A549 (cell line): ENCODE results near the gene ROBO1. TPM values are rescaled to one million over a fixed set of nuclear protein-coding genes. Genes with fewer than 3 reads are reported as not detected.

Source experiments
- ATAC-seq, 2 experiments: fragments of 200-7000 bp in 1 of 2; fragments of >200 bp in 1 of 2; cut with Nextera tagmentation in 1 of 2; cut with Tn5 transposase in 1 of 2; 3 replicates each; pipeline versions ENCODE4 v1.8.0 to v1.9.1; 2018 to 2020; ENCODE audit warnings: mild to moderate bottlenecking in 1 of 2, moderate library complexity in 1 of 2
- CTCF ChIA-PET: fragments of 300-600 bp; sonication (Branson Sonifier 250); formaldehyde crosslinking; extraction: SDS; loops from one replicate; lab custom pipeline; 2021; ENCODE audit warnings: antibody characterized with exemption, inconsistent platforms; lab: Yijun Ruan, JAX
- POLR2A ChIA-PET: fragments of 350-600 bp; formaldehyde crosslinking; extraction: SDS; loops from one replicate; lab custom pipeline; 2021; ENCODE audit warnings: antibody characterized with exemption, inconsistent platforms; lab: Yijun Ruan, JAX
- DNase-seq, 2 experiments: peaks; one replicate each; pipeline versions ENCODE4 v3.0.0 to v3.0.0-alpha.2; 2011 to 2016; ENCODE audit warnings: low read depth in 1 of 2, low spot score in 1 of 2
- FAIRE-seq: peaks from 2 replicates; lab custom pipeline; 2011; peaks lifted over from hg19 to GRCh38; lab: Jason Lieb, UNC
- H3K27ac ChIP-seq, 2 experiments: fragments of >200 bp; sonication (Bioruptor Twin); formaldehyde crosslinking; 3 replicates each; pipeline ENCODE4 v1.5.1; 2016 to 2017
- H3K4me1 ChIP-seq: fragments of >200 bp; sonication (Bioruptor Twin); formaldehyde crosslinking; 3 replicates; pipeline ENCODE4 v1.6.1; 2016
- H3K4me2 ChIP-seq: fragments of >200 bp; sonication (Bioruptor Twin); formaldehyde crosslinking; 3 replicates; pipeline ENCODE4 v1.6.1; 2016
- H3K4me3 ChIP-seq: fragments of >200 bp; sonication (Bioruptor Twin); formaldehyde crosslinking; 3 replicates; pipeline ENCODE4 v1.5.1; 2016
- H3K9me3 ChIP-seq: fragments of >200 bp; sonication (Bioruptor Twin); formaldehyde crosslinking; 3 replicates; pipeline ENCODE4 v1.6.1; 2016
- CBX2 ChIP-seq: fragments of 200-600 bp; sonication (generic); IDR thresholded peaks from 2 replicates; pipeline ENCODE4 v1.6.1; 2016; ENCODE audit warnings: low read depth, mild to moderate bottlenecking, borderline replicate concordance
- CEBPB ChIP-seq, 2 experiments: fragments of >200 bp in 1 of 2; sonication (Bioruptor Twin) in 1 of 2; formaldehyde crosslinking in 1 of 2; IDR thresholded peaks; 2 replicates each; pipeline ENCODE4 v1.6.1; 2012 to 2016
- FOSB ChIP-seq: fragments of 250-450 bp; sonication (Bioruptor Pico); IDR thresholded peaks from 2 replicates; pipeline ENCODE4 v1.5.0; 2020; ENCODE audit warnings: mild to moderate bottlenecking, moderate library complexity
- FOSL2 ChIP-seq, 2 experiments: fragments of 450-650 bp in 1 of 2; fragments of >200 bp in 1 of 2; sonication (Bioruptor Twin) in 1 of 2; formaldehyde crosslinking; IDR thresholded peaks; 2 replicates each; pipeline versions ENCODE4 v1.5.0 to v1.6.1; 2016 to 2020; ENCODE audit warnings: mild to moderate bottlenecking in 1 of 2, moderate library complexity in 1 of 2
- FOXS1 ChIP-seq: fragments of 250-450 bp; sonication (Bioruptor Pico); IDR thresholded peaks from 2 replicates; pipeline ENCODE4 v1.5.0; 2020; ENCODE audit warnings: mild to moderate bottlenecking, moderate library complexity
- HDAC2 ChIP-seq: fragments of 200-600 bp; sonication (generic); IDR thresholded peaks from 2 replicates; pipeline ENCODE4 v1.6.1; 2016
- HOXA7 ChIP-seq: fragments of 250-450 bp; sonication (Bioruptor Pico); IDR thresholded peaks from 2 replicates; pipeline ENCODE4 v1.5.0; 2020; ENCODE audit warnings: mild to moderate bottlenecking, moderate library complexity
- HOXB13 ChIP-seq: fragments of 250-450 bp; sonication (Bioruptor Pico); IDR thresholded peaks from 2 replicates; pipeline ENCODE4 v1.5.0; 2020; ENCODE audit warnings: low read depth, mild to moderate bottlenecking, moderate library complexity
- KDM5A ChIP-seq: fragments of 200-600 bp; sonication (generic); IDR thresholded peaks from 2 replicates; pipeline ENCODE4 v1.6.1; 2016; ENCODE audit warnings: antibody characterized with exemption, mild to moderate bottlenecking
- MAFK ChIP-seq: fragments of 450-650 bp; IDR thresholded peaks from 2 replicates; pipeline ENCODE4 v1.6.1; 2014; ENCODE audit not compliant: partially characterized antibody
- POLR2AphosphoS2 ChIP-seq: conservative IDR thresholded peaks from 2 replicates; pipeline ENCODE4 v1.6.1; 2012; ENCODE audit warnings: low read length, improper control_type of control experiment, inconsistent platforms
- RNF2 ChIP-seq: fragments of 200-600 bp; sonication (generic); IDR thresholded peaks from 2 replicates; pipeline ENCODE4 v1.6.1; 2016; ENCODE audit warnings: low read depth, mild to moderate bottlenecking, antibody characterized with exemption, moderate library complexity, borderline replicate concordance
- SMC3 ChIP-seq: fragments of >200 bp; sonication (Bioruptor Twin); formaldehyde crosslinking; IDR thresholded peaks from 3 replicates; pipeline ENCODE4 v1.6.1; 2018; ENCODE audit warnings: inconsistent platforms
- SREBF2 ChIP-seq: fragments of 450-650 bp; IDR thresholded peaks from 2 replicates; pipeline ENCODE4 v1.6.1; 2014; ENCODE audit warnings: mild to moderate bottlenecking, moderate library complexity
- WGBS: methylation state at CpG from one replicate; pipeline ENCODE4 v1.1.6; 2017; ENCODE audit errors: missing lambda C conversion rate; 5-methylcytosine and 5-hydroxymethylcytosine counted together
- polyA plus RNA-seq, 4 experiments: library from polyadenylated mRNA; depleted of rRNA in 3 of 4; stranded (reverse); fragments of >200 nt; fragmentation: RNase III in 1 of 4; extraction: RNeasy Plus Mini Kit Qiagen cat#74134 plus additional on column Dnase treatment in 1 of 4; gene quantifications; 2 replicates in 3 of 4; 3 replicates in 1 of 4; pipeline ENCODE4 v1.2.3, GENCODE V29; 2011 to 2017
- TF ChIP-seq, protein P1 (sequence below): fragments of 200-600 bp; sonication (generic); IDR thresholded peaks from 2 replicates; pipeline ENCODE4 v1.6.1; 2016; ENCODE audit warnings: antibody characterized with exemption, mild to moderate bottlenecking, moderate library complexity
- TF ChIP-seq, protein P2 (sequence below): IDR thresholded peaks from 2 replicates; pipeline ENCODE4 v1.6.1; 2012
- TF ChIP-seq, protein P3 (sequence below): IDR thresholded peaks from 2 replicates; pipeline ENCODE4 v1.6.1; 2012; ENCODE audit warnings: low read depth, borderline replicate concordance
- TF ChIP-seq, protein P4 (sequence below): fragments of >200 bp; sonication (Bioruptor Twin); formaldehyde crosslinking; IDR thresholded peaks from 2 replicates; pipeline ENCODE4 v1.6.1; 2016

The ROBO1 gene
- polyA plus RNA-seq, 2 of the 4 experiments (the other 2 are of a cell fraction), result 25.3 to 35.6 TPM

DNA sequence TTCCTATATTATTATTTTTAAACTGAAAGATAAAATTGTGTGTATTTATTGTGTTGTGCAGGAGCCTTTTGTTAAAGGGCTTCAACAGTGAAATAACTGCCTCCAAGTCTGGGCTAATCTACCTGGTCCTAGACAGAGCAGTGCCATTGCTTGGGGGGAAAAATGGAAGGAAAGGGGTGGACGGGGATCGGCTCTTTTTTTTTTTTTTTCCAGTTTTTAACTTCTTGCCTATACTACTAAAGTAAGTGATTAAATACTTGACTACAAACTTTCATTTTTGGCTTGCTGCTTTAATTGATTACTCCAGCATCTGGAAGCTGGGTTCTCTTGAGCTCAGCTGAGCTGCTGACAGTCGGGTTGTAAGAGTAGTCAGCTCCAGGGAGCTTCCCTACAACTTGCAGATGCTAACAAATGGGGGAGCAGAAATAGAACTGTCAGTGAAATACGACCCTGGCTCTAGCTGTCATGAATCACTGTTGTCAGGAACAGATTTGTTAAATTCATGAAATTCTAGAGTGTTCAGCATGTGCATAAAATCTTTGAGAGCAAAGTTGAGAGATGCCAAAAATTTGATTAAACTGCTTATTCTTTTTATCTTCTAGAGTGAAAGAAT is 276.7 kb downstream of the ROBO1 start:
- CTCF ChIA-PET, result no interaction called here
- TF ChIP-seq FOXS1 (CRISPR knock-in tag), result no peak
- no peak for TF ChIP-seq RNF2
- TF ChIP-seq KDM5A, result no peak
- TF ChIP-seq CEBPB (IDR thresholded peaks at IDR 0.05), result no peak
- no peak for TF ChIP-seq POLR2AphosphoS2
- no peak for TF ChIP-seq FOSB (CRISPR knock-in tag)
- no peak for TF ChIP-seq SMC3
- TF ChIP-seq, protein P1, sequence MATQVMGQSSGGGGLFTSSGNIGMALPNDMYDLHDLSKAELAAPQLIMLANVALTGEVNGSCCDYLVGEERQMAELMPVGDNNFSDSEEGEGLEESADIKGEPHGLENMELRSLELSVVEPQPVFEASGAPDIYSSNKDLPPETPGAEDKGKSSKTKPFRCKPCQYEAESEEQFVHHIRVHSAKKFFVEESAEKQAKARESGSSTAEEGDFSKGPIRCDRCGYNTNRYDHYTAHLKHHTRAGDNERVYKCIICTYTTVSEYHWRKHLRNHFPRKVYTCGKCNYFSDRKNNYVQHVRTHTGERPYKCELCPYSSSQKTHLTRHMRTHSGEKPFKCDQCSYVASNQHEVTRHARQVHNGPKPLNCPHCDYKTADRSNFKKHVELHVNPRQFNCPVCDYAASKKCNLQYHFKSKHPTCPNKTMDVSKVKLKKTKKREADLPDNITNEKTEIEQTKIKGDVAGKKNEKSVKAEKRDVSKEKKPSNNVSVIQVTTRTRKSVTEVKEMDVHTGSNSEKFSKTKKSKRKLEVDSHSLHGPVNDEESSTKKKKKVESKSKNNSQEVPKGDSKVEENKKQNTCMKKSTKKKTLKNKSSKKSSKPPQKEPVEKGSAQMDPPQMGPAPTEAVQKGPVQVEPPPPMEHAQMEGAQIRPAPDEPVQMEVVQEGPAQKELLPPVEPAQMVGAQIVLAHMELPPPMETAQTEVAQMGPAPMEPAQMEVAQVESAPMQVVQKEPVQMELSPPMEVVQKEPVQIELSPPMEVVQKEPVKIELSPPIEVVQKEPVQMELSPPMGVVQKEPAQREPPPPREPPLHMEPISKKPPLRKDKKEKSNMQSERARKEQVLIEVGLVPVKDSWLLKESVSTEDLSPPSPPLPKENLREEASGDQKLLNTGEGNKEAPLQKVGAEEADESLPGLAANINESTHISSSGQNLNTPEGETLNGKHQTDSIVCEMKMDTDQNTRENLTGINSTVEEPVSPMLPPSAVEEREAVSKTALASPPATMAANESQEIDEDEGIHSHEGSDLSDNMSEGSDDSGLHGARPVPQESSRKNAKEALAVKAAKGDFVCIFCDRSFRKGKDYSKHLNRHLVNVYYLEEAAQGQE, result no peak
- TF ChIP-seq, protein P2, sequence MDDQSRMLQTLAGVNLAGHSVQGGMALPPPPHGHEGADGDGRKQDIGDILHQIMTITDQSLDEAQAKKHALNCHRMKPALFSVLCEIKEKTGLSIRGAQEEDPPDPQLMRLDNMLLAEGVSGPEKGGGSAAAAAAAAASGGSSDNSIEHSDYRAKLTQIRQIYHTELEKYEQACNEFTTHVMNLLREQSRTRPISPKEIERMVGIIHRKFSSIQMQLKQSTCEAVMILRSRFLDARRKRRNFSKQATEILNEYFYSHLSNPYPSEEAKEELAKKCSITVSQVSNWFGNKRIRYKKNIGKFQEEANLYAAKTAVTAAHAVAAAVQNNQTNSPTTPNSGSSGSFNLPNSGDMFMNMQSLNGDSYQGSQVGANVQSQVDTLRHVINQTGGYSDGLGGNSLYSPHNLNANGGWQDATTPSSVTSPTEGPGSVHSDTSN, result no peak
- no peak for TF ChIP-seq CBX2
- TF ChIP-seq HOXA7, result no peak
- no peak for TF ChIP-seq HOXB13 (CRISPR knock-in tag)
- no peak for TF ChIP-seq FOSL2 (IDR thresholded peaks at IDR 0.05)
- TF ChIP-seq FOSL2 (CRISPR knock-in tag; IDR thresholded peaks at IDR 0.05), result no peak
- 15% methylated on average over 4 of the region's 4 CpGs for WGBS
- Histone ChIP-seq H3K9me3 (no peaks in the 10 kb centered on the region), H3K4me2 (no peak overlapping the region), H3K4me1 (no peaks in the 10 kb centered on the region), H3K4me3 (no peak overlapping the region), H3K27ac (no peak overlapping the region)
- POLR2A ChIA-PET, result no interaction called here
- no peak for FAIRE-seq
- DNase-seq, result no peak
- no peak for ATAC-seq

DNA sequence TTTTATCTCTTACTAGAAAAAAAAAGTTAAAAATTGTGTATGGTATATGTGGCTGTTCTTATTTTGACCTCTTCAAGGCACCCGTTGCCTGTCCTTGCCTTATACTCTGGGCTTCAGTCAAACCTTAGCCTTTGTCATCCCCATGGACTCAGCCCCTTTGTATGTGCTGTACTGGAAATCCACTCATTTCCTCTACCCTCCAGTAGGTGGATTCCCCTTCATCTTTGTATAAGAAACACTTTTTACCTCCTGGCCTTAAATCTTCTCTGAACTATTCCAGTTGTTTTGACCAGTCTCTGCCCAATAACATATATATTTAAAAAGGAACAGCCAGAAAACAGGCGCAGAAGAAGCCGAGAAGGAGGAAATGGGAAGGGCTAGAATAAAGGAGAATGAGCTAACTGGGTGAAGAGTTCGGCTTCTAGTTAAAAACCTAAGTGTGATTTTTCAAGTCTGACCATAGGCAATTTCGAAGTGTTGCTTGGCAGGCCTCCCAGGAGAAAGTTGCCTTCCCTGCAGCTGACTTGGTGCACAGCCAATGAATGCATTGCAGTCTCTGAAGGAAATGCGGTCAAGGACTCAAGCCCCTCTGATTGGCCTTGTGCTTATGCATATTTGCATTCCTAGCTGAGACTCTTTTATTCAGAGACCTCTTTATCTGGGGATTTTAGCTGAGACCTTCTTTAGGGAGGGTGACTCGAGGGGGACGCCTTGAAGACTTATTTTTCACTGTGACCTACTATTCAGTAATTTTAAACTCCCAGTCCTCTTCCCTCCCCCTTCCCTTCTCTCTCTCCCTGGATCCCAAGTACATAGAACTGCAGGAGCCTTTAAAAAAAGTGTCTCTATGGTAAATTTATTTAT is 277.4 kb downstream of the ROBO1 start:
- TF ChIP-seq, protein P3, sequence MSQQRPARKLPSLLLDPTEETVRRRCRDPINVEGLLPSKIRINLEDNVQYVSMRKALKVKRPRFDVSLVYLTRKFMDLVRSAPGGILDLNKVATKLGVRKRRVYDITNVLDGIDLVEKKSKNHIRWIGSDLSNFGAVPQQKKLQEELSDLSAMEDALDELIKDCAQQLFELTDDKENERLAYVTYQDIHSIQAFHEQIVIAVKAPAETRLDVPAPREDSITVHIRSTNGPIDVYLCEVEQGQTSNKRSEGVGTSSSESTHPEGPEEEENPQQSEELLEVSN, result no peak
- TF ChIP-seq, all 56 proteins: peak for 0
- H3K4me2 ChIP-seq, result no peak overlapping the region
- FAIRE-seq, result no peak
- 22% methylated on average over 8 of the region's 8 CpGs for WGBS
- no peak for DNase-seq
- no peaks in the 10 kb centered on the region for H3K9me3 ChIP-seq
- POLR2A ChIA-PET, result no interaction called here
- no peak overlapping the region for H3K4me3 ChIP-seq
- H3K4me1 ChIP-seq, result no peaks in the 10 kb centered on the region
- CTCF ChIA-PET, result no interaction called here
- no peak overlapping the region for H3K27ac ChIP-seq
- peak in 1 of 2 experiments; percentile 48; a peak in 1 of 6 replicates for ATAC-seq

DNA sequence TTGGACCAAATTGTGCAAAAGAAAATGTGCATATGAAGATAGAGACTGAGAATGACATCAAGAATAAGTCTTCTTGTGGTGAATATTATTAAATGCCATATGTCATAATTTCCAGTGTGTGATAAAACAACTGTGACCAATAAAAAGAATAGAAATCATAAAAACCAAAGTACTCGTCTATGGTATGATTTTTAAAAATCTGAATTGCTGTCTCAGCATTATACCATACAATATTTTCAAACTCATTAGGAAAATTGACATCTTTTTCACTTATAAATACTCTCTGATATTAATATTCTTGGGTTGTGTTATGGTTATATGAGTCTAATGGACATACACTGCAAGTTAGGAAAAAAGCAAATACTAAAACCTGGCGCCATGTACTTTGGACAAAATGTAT is 279.4 kb downstream of the ROBO1 start:
- POLR2A ChIA-PET, result no interaction called here
- no peak for TF ChIP-seq HDAC2
- no peak for TF ChIP-seq SREBF2
- peak; percentile 78 for TF ChIP-seq MAFK
- TF ChIP-seq, protein P4, sequence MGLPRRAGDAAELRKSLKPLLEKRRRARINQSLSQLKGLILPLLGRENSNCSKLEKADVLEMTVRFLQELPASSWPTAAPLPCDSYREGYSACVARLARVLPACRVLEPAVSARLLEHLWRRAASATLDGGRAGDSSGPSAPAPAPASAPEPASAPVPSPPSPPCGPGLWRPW, result no peak
- TF ChIP-seq, all 56 proteins: peak for 1
- FAIRE-seq (no peak), DNase-seq (no peak), ATAC-seq (no peak)
- WGBS, result 33% methylated on average over 2 of the region's 2 CpGs
- no peak overlapping the region for H3K4me3 ChIP-seq
- no peaks in the 10 kb centered on the region for H3K4me1 ChIP-seq
- CTCF ChIA-PET, result no interaction called here
- H3K4me2 ChIP-seq, result no peak overlapping the region
- H3K9me3 ChIP-seq, result no peaks in the 10 kb centered on the region
- H3K27ac ChIP-seq, result no peak overlapping the region
